Measurements from ENCODE around the gene MICAL1.
A peak's percentile ranks its signal among the peaks of the same experiment; 100 is the strongest.

MICAL1 gene

DNA sequence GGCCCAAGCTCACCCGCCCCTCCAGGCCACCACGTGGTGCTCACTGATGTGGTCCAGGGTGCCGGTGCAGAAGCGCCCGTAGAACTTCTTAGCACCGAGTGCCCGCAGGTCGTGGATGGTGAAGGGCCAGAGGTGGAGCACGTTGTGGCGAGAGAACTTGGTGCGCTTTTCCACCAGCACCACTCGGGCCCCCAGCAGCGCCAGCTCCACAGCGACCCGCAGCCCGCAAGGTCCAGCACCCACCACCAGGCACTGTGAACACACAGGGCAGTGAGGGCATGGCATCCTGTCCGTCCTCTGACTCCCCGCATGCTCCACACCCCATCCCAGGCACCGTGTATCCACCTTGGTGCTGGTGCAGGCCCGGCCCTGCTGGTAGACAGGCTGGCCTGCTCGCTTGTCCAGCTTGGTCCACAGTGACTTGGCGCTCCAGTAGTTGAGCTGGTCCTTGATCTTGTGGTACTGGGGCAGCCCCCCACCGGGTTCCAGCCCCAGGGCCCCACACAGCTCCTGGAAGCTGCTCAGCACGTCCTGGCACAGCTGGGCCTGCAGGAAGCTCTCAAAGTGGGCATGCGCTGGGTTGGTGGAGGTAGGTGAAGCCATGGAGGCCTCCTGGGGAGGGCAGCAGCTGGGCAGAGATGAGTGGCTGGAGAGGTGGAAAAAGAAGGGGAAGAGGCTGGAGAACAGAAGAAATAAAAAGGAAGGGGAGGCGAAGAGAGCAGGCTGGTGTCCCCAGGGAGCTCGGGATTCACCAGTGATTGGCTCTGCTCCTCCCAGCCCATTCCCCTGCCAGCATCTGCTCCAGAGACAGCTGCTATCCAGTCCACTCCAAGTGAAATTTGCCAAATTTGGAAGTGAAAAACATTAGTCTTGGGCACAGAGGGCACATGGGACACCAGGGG, 1.7 kb downstream of the MICAL1 start:
- TF ChIP-seq, protein P1, sequence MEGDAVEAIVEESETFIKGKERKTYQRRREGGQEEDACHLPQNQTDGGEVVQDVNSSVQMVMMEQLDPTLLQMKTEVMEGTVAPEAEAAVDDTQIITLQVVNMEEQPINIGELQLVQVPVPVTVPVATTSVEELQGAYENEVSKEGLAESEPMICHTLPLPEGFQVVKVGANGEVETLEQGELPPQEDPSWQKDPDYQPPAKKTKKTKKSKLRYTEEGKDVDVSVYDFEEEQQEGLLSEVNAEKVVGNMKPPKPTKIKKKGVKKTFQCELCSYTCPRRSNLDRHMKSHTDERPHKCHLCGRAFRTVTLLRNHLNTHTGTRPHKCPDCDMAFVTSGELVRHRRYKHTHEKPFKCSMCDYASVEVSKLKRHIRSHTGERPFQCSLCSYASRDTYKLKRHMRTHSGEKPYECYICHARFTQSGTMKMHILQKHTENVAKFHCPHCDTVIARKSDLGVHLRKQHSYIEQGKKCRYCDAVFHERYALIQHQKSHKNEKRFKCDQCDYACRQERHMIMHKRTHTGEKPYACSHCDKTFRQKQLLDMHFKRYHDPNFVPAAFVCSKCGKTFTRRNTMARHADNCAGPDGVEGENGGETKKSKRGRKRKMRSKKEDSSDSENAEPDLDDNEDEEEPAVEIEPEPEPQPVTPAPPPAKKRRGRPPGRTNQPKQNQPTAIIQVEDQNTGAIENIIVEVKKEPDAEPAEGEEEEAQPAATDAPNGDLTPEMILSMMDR (IDR thresholded peaks at IDR 0.05; ENCODE audit: low read depth, low read length): no peak
- peak overlapping the region; percentile 73 for H3K4me3 ChIP-seq (ENCODE audit: low read depth, low read length)
- peak; percentile 67 for DNase-seq (ENCODE audit: low read depth)

DNA sequence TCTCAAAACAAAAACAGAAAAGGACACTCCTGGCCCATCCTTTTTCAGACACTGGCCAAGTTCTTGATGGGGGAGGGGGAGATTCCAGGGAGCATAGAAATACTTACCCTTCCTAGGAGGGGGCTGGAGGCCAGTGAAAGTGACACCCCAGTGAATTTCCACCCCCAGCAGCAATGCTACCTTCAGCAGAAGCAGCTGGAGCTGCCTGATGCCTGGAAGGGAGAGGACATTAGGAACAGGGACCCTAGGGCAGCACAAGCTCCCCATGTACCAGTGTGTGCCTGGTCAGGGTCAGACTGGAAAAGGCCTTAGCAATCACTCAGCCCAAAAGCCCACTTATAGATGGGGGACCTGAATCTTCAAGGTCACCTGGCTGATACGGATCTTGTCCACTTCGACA, 2.4 kb downstream of the MICAL1 start:
- no peak for DNase-seq (ENCODE audit: low read depth)
- no peak for TF ChIP-seq MYC (IDR thresholded peaks at IDR 0.05; ENCODE audit: low read depth, low read length)
- TF ChIP-seq, protein P1 (IDR thresholded peaks at IDR 0.05; ENCODE audit: low read depth, low read length): no peak
- TF ChIP-seq POLR2A (IDR thresholded peaks at IDR 0.05; ENCODE audit: extremely low read depth, insufficient read length): no peak
- TF ChIP-seq, protein P2, sequence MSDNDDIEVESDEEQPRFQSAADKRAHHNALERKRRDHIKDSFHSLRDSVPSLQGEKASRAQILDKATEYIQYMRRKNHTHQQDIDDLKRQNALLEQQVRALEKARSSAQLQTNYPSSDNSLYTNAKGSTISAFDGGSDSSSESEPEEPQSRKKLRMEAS (IDR thresholded peaks at IDR 0.05; ENCODE audit: low read depth, low read length): no peak
- H3K4me3 ChIP-seq (ENCODE audit: low read depth, low read length): no peak overlapping the region

DNA sequence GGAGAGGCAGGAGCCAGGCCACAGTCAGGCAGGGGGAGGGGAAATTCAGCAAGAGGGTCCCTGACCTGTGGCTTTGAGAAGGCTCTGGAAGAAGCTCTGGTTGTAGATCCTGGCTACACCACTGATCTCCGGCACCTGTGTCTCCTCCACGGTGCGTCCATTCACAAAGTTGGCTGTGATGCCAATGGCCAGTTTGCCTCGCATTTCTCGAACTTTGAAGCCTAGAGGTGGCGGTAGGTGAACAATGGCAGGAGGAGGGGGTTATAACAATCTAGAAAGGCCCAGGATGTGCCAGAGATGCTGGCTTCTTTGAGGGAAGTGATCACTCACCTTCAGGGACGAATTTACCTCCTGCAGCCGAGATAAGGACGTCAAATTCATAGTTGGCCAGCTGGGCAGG, 3.4 kb downstream of the MICAL1 start:
- H3K4me3 ChIP-seq (ENCODE audit: low read depth, low read length): no peak overlapping the region
- DNase-seq (ENCODE audit: low read depth): no peak
- TF ChIP-seq, protein P1 (IDR thresholded peaks at IDR 0.05; ENCODE audit: low read depth, low read length): no peak
- no peak for TF ChIP-seq POLR2A (IDR thresholded peaks at IDR 0.05; ENCODE audit: extremely low read depth, insufficient read length)
- TF ChIP-seq, protein P2 (IDR thresholded peaks at IDR 0.05; ENCODE audit: low read depth, low read length): no peak

DNA sequence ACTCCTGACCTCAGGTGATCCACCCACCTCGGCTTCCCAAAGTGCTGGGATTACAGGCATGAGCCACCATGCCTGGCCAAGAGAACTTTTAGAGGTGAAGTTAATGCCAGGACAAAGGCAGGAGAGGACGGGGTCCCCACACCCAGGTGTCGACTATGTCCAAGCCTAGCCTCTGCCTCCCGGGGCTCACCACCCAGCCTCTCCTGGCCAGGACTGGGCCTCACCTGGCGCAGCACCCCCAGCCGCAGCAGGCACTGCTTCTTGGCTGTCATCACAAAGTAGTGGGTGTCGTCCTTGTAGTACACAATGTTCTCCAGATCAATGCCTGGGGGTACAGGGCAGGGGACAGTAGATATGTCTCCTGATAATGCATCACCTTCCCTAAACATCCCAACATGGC, 4.2 kb downstream of the MICAL1 start:
- TF ChIP-seq MYC (IDR thresholded peaks at IDR 0.05; ENCODE audit: low read depth, low read length) (no peak), POLR2A (IDR thresholded peaks at IDR 0.05; ENCODE audit: extremely low read depth, insufficient read length) (no peak)
- TF ChIP-seq, protein P2 (IDR thresholded peaks at IDR 0.05; ENCODE audit: low read depth, low read length): no peak
- TF ChIP-seq, protein P1 (IDR thresholded peaks at IDR 0.05; ENCODE audit: low read depth, low read length): no peak
- no peak for DNase-seq (ENCODE audit: low read depth)

DNA sequence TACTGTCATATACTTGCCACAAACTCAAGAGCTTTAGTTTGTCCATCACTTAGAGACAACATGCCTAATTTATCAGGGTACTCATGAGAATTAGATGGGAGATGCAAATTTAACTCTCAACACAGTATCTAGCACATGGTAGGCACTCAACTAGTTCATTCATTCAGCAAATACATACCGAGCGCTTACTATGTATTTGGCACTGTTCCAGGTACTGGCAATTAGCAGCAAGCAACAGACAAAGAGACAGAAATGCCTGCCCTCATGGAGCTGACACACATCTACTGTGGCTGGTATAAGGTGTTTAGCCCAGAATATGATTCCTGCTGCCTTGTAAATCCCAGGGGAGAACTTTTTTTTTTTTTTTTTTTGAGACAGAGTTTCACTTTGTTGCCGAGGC, 4.8 kb downstream of the MICAL1 start:
- TF ChIP-seq MYC (IDR thresholded peaks at IDR 0.05; ENCODE audit: low read depth, low read length) (no peak), POLR2A (IDR thresholded peaks at IDR 0.05; ENCODE audit: extremely low read depth, insufficient read length) (no peak)
- TF ChIP-seq, protein P2 (IDR thresholded peaks at IDR 0.05; ENCODE audit: low read depth, low read length): no peak
- TF ChIP-seq, protein P1 (IDR thresholded peaks at IDR 0.05; ENCODE audit: low read depth, low read length): no peak
- H3K4me3 ChIP-seq (ENCODE audit: low read depth, low read length): no peak overlapping the region
- no peak for DNase-seq (ENCODE audit: low read depth)

More for the DNA sequence above, 4.2 kb downstream of the MICAL1 start:
- H3K4me3 ChIP-seq (ENCODE audit: low read depth, low read length): no peak overlapping the region
